DND-41 (cell line): ENCODE data around the gene SAMD4B.
"Not testable (repeated sequence)": the region's sequence is repeated elsewhere in the genome, so short reads cannot be mapped to it uniquely, and the experiment has no call there.

Experiments used
- ATAC-seq: fragments of 200-7000 bp; cut with Tn5 transposase; 3 replicates; pipeline ENCODE4 v1.9.1; 2021; ENCODE audit warnings: low read depth; ENCODE audit not compliant: insufficient read depth
- DNase-seq: peaks from one replicate; pipeline ENCODE4 v3.0.0-alpha.2; 2020
- H2AFZ ChIP-seq: 2 replicates; pipeline ENCODE4 v1.6.0; 2012; ENCODE audit warnings: low read depth, low read length
- H3K27ac ChIP-seq: 2 replicates; pipeline ENCODE4 v1.5.1; 2012; ENCODE audit warnings: low read length, inconsistent platforms
- H3K27me3 ChIP-seq: fragments of 200-600 bp; sonication (generic); 2 replicates; pipeline ENCODE4 v1.6.0; 2012; ENCODE audit warnings: low read length, mild to moderate bottlenecking, inconsistent platforms; ENCODE audit not compliant: insufficient read depth, poor library complexity
- H3K36me3 ChIP-seq: 2 replicates; pipeline ENCODE4 v1.5.1; 2012; ENCODE audit warnings: low read length, inconsistent platforms; ENCODE audit not compliant: insufficient read depth
- H3K4me1 ChIP-seq: 2 replicates; pipeline ENCODE4 v1.5.1; 2012; ENCODE audit warnings: mild to moderate bottlenecking, low read length; ENCODE audit not compliant: insufficient read depth
- H3K4me2 ChIP-seq: 2 replicates; pipeline ENCODE4 v1.6.0; 2012; ENCODE audit warnings: mild to moderate bottlenecking, moderate library complexity, low read length, inconsistent platforms; ENCODE audit not compliant: insufficient read depth
- H3K4me3 ChIP-seq, 2 experiments: fragments of 200-600 bp in 1 of 2; shearing (Covaris generic) in 1 of 2; 2 replicates each; pipeline ENCODE4 v1.5.1; 2012 to 2016; ENCODE audit warnings: inconsistent platforms in 2 of 2, low read length in 2 of 2, mild to moderate bottlenecking in 2 of 2, low read depth in 1 of 2, moderate library complexity in 1 of 2
- H3K79me2 ChIP-seq: 2 replicates; pipeline ENCODE4 v1.6.0; 2012; ENCODE audit warnings: low read length, inconsistent platforms; ENCODE audit not compliant: insufficient read depth
- H3K9ac ChIP-seq: 2 replicates; pipeline ENCODE4 v1.6.0; 2012; ENCODE audit warnings: low read depth, mild to moderate bottlenecking, inconsistent platforms, low read length, moderate library complexity
- H3K9me3 ChIP-seq: 2 replicates; pipeline ENCODE4 v1.5.1; 2012; ENCODE audit warnings: low read length, moderate library complexity, mild to moderate bottlenecking, inconsistent platforms; ENCODE audit not compliant: insufficient read depth, severe bottlenecking
- H4K20me1 ChIP-seq: 2 replicates; pipeline ENCODE4 v1.6.0; 2012; ENCODE audit warnings: low read length; ENCODE audit not compliant: insufficient read depth
- EZH2 ChIP-seq: IDR thresholded peaks from 3 replicates; pipeline ENCODE4 v1.6.1; 2012; ENCODE audit warnings: borderline replicate concordance, low read depth, mild to moderate bottlenecking, moderate library complexity, low read length, inconsistent platforms; ENCODE audit not compliant: severe bottlenecking
- TF ChIP-seq, protein P1 (sequence below): IDR thresholded peaks from 2 replicates; pipeline ENCODE4 v1.5.1; 2012; ENCODE audit warnings: borderline replicate concordance, low read length, moderate library complexity, mild to moderate bottlenecking; ENCODE audit not compliant: poor library complexity, severe bottlenecking; ENCODE audit errors: extremely low read depth

Gene SAMD4B

DNA sequence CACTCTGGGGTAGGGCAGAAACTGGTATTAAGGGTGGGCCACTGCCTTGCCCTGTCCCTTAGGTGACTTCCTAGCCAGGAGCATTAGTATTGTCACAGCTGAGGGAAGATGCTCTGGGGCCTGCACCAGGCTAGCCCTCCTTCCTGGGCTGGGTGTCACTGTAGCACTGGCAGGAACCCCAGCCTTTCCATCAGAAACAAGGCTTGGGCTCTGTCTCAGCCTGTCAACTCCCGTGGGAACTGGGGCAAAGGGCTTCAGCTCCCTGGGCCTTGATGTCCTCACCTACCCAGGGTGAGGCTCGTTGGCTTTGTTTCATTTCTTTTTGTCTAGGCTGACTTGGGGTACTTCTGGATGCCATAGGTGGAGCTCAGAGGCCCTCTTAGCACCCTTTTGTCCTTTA is 30.7 kb downstream of the SAMD4B start:
- no peaks in the 10 kb centered on the region for H3K79me2 ChIP-seq
- no peak overlapping the region for H3K9ac ChIP-seq
- ATAC-seq = no peak
- no peak overlapping the region for H2AFZ ChIP-seq
- H3K4me3 ChIP-seq = no peak overlapping the region
- H3K36me3 ChIP-seq = peaks cover 90% of the 10 kb centered on the region
- TF ChIP-seq EZH2 = no peak
- TF ChIP-seq, protein P1, sequence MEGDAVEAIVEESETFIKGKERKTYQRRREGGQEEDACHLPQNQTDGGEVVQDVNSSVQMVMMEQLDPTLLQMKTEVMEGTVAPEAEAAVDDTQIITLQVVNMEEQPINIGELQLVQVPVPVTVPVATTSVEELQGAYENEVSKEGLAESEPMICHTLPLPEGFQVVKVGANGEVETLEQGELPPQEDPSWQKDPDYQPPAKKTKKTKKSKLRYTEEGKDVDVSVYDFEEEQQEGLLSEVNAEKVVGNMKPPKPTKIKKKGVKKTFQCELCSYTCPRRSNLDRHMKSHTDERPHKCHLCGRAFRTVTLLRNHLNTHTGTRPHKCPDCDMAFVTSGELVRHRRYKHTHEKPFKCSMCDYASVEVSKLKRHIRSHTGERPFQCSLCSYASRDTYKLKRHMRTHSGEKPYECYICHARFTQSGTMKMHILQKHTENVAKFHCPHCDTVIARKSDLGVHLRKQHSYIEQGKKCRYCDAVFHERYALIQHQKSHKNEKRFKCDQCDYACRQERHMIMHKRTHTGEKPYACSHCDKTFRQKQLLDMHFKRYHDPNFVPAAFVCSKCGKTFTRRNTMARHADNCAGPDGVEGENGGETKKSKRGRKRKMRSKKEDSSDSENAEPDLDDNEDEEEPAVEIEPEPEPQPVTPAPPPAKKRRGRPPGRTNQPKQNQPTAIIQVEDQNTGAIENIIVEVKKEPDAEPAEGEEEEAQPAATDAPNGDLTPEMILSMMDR = no peak
- no peaks in the 10 kb centered on the region for H3K4me1 ChIP-seq
- H3K4me2 ChIP-seq = no peak overlapping the region
- H3K27ac ChIP-seq = no peak overlapping the region
- peaks cover 4% of the 10 kb centered on the region for H4K20me1 ChIP-seq
- H3K27me3 ChIP-seq = no peaks in the 10 kb centered on the region
- no peak for DNase-seq
- H3K9me3 ChIP-seq = no peaks in the 10 kb centered on the region

DNA sequence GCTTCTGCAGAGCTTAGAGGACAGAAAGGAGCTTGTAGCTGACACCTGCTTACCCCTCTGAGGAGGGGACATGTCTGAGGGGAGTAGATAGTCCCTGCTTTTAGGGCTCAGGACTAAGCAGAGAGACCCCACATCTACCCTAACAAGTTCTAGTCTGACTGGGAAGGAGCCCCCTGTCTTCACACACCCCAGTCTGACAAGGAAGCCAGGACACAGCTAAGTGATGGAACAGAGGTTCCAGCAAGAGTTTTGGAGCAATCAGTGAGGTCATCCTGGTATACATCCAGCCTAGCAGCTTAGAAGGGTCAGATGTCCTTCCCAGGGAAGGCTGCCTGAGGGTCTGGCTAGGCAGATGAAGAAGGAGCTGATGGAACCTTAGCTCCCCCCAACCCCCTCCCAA is 33.7 kb downstream of the SAMD4B start:
- Histone ChIP-seq H3K79me2 (no peaks in the 10 kb centered on the region), H4K20me1 (peaks cover 4% of the 10 kb centered on the region; the same call in 1 of the 2 replicates), H2AFZ (no peak overlapping the region), H3K27me3 (no peaks in the 10 kb centered on the region), H3K4me3 (no peak overlapping the region), H3K9me3 (no peaks in the 10 kb centered on the region), H3K27ac (no peak overlapping the region), H3K4me2 (no peak overlapping the region), H3K36me3 (peaks cover 90% of the 10 kb centered on the region), H3K4me1 (no peaks in the 10 kb centered on the region), H3K9ac (no peak overlapping the region)
- TF ChIP-seq, protein P1 = no peak
- no peak for TF ChIP-seq EZH2
- DNase-seq (no peak), ATAC-seq (no peak)

DNA sequence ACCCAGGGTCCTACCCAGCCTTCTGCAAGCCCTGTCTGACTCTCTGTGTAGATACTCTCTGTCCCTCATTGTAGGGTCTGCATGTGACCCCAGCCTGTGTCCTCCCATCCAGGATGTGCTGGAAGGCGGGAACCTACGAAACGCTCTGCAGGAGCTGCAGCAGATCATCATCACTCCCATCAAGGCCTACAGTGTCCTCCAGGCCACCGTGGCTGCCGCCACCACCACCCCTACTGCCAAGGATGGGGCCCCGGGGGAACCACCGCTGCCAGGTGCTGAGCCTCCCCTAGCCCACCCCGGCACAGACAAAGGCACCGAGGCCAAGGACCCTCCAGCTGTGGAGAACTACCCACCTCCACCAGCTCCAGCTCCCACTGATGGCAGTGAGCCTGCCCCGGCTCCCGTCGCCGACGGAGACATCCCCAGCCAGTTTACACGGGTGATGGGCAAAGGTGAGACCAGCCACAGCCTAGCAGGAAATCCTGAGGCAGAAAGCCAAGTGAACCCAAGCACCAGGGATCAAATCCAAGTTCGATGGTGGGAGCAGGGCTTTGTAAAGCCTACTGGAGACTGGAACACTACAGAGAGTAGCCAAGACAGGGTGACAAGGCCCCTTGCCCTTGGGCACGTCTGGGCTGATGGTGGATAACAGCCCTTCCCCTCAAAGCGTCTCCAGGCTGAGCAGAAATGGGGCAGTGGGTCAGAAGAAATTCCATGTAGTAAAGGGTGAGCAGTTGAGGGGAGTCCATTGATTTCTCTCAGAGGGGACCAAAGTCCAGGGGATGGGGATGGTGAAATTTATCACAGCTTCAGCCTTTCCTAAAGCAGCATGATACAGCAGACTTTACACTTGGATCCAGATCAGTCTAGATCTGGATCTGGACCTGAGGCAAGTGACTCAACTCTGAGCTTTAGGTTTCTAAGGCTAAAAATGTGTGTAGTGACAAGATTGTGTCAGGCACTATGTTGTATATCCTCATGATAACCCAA is 35.4 kb downstream of the SAMD4B start:
- Histone ChIP-seq H2AFZ (no peak overlapping the region), H3K4me2 (no peak overlapping the region), H3K27me3 (no peaks in the 10 kb centered on the region), H3K36me3 (peaks cover 94% of the 10 kb centered on the region), H4K20me1 (peaks cover 4% of the 10 kb centered on the region; the same call in 1 of the 2 replicates), H3K9me3 (no peaks in the 10 kb centered on the region), H3K9ac (no peak overlapping the region), H3K4me3 (no peak overlapping the region), H3K4me1 (no peaks in the 10 kb centered on the region), H3K79me2 (no peaks in the 10 kb centered on the region), H3K27ac (no peak overlapping the region)
- no peak for TF ChIP-seq EZH2
- TF ChIP-seq, protein P1 = no peak
- no peak for DNase-seq
- ATAC-seq = no peak

DNA sequence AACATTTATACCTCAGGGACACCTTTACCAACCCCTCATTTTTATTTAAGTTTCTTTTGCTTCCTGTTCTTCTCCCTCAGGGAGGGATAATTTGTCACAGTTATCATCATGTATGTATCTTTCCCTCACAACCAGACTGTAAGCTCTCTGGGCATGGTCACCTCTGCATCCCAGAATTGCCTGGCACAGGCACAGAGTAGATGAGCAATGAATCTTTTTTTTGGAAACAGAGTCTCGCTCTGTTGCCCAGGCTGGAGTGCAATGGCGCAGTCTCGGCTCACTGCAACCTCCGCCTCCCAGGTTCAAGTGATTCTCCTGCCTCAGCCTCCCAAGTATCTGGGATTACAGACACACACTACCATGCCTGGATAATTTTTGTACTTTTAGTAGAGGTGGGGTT is 37.1 kb downstream of the SAMD4B start:
- not testable (repeated sequence) for ATAC-seq, H4K20me1 ChIP-seq, H3K4me1 ChIP-seq, H3K9ac ChIP-seq, H3K79me2 ChIP-seq, H3K9me3 ChIP-seq, H2AFZ ChIP-seq, H3K27ac ChIP-seq, H3K27me3 ChIP-seq, DNase-seq, H3K4me2 ChIP-seq, H3K4me3 ChIP-seq
- H3K36me3 ChIP-seq = peaks cover 96% of the 10 kb centered on the region
